Subcutaneous adipose tissue (tissue), 4 donors: ENCODE data around the gene TMF1. TPM values are rescaled to one million over a fixed set of nuclear protein-coding genes. Genes with fewer than 3 reads are reported as not detected.

ENCODE experiments used
- CTCF ChIP-seq: fragments of 450-650 bp; IDR thresholded peaks from one replicate; pipeline ENCODE4 v1.5.1; 2016; ENCODE audit warnings: low read depth, mild to moderate bottlenecking, control low read depth, antibody characterized with exemption, moderate library complexity
- total RNA-seq, 4 donors: library from RNA; depleted of rRNA; stranded (reverse); fragments of >200 nt; gene quantifications; one replicate each; pipeline ENCODE4 v1.1.0, GENCODE V29; 2016

TMF1 gene
- total RNA-seq, 4 donors from 2014 or later: 28.8 to 39.8 (median 36.3) TPM

DNA sequence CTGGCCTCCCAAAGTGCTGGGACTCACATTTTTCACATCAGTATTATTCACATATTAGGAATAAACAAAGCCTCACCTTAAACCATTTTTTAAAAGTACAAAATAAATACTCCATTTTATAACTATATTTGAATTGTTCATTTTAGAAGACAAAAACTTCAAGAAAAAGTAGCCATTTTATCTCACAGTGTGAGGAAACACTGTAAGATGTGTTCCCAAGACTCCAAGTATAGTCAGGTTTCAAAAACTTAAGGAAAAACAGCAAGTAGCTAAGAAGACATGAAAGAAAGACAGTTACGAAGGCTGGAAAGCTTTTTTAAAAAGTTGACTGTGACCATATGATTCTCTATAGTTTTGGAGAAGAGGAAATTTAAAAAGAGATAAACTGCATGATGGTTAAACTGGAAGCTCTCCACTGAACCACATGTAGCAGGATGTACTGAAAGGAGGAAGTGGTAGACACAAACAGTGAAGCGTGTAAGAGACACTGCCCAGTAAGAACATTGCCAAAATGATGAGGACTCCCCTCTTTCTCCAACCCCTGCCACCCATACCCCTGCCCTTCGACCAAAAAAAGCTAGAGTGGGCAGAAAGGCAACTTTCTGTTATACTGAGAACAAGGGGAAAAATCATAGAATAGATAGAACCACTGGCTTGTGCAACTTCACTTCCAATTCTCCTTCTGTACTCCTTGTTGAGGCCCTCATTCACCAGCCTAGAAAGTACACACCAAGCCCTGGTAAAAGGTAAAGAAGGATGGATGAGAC is 6.2 kb upstream of the TMF1 start:
- TF ChIP-seq CTCF: no peak

GRCh38 chr3:69052472-69052898 is 352 bp upstream of the TMF1 start:
- no peak for TF ChIP-seq CTCF

DNA sequence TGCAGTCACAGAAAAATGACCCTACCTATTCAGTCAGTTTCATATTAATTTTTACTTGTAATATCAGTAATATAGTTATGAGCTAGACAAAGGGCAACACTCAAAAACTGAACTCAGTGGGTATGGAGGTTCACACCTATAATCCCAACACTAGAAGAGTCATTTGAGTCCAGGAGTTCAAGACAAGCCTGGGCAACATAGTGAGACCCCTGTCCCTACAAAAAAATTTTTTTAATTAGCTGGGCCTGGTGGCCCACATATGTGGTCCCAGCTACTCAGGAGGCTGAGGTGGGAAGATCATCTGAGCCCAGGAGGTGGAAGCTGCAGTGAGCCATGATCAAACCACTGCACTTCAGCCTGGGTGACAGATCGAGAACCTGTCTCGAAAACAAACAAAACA is 3.1 kb downstream of the TMF1 start:
- no peak for TF ChIP-seq CTCF

- TF ChIP-seq CTCF: no peak
Observed at GRCh38 chr3:69044608-69045007, 7.5 kb downstream of the TMF1 start.

DNA sequence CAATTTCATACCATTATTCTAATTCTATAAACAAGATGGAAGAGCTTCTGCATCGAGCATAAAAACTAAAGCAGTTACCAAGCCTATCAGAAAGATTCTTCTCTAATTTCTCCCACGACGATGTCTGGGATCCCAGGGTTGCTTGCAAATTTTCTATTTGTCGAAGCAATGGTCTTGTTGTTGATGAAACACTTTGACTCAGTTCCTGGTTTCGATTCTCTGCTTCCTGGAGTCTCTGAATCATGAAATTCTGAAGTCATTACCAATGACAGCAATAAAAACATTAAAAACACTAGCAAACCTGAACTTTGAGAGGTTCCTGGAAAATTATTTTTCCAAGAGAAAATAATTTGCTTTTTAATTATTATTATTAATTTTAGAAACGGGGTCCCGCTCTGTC is 18.7 kb downstream of the TMF1 start:
- TF ChIP-seq CTCF: no peak

GRCh38 chr3:69032737-69033136 is 19.4 kb downstream of the TMF1 start:
- TF ChIP-seq CTCF: no peak

DNA sequence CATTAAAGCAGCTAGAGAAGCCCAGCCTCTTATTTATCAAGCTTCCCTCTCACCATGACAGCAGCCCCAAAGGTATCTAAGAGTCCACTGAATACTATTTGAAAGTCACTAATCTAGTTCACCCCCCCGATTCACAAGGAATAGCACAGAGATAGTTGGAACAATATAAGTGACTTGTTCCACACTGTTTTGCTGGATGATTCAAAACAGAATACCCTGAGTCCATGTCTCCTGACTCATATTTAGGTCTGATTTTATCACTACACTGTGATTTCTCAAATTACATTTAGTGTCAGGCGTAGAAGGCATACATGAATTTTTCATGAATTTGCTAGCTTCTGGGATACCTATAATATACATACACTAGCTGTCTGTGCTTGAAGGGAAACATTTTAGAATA is 20.0 kb downstream of the TMF1 start:
- TF ChIP-seq CTCF: no peak
